ENCODE measurements around the gene PCDHB14. TPM values are rescaled to one million over a fixed set of nuclear protein-coding genes. Genes with fewer than 3 reads are reported as not detected.

The PCDHB14 gene
- total RNA-seq, 2 donors from 2014 or later = 3.9 to 5.8 TPM

DNA sequence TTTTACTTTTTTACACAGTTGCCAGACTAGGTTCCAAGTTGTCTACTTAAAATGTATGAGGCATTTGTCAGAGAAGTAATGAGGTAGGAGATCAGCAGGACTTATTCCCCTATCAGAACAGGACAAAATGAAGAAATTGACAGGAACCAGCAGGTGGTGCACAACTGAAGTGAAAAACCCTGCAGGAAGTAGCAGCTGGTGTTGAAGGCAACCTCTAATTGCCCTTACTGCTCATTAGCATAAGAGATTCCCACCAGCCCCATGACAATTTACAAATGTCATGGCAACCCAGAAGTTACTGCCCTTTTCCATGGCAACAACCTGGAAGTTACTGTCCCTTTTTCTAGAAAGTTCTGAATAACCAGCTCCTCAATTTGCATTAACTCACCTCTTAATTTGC, 27.4 kb downstream of the PCDHB14 start:
- DNase-seq (no peak), ATAC-seq (no peak)
- intact Hi-C loops (cut with DNase I) = no loop called here

DNA sequence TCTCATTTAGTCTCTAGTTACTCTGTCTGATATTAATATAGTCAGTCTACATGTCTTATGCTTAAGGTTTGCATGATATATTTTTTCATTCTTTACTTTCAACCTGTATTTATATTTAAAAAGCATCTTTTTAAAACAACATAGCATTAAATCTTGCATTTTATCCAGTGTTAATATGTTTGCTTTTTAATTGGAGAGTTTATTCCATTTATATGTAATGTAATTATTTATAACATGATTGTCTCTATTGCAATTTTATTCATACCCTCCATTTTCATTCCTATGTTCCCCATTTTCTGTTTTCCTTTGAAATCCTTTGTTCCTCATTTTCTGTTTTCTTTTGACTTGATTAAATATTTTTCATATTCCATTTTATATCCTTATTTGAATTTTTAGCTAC, 35.3 kb downstream of the PCDHB14 start:
- intact Hi-C loops (cut with DNase I) = no loop called here
- ATAC-seq (no peak), DNase-seq (no peak)

DNA sequence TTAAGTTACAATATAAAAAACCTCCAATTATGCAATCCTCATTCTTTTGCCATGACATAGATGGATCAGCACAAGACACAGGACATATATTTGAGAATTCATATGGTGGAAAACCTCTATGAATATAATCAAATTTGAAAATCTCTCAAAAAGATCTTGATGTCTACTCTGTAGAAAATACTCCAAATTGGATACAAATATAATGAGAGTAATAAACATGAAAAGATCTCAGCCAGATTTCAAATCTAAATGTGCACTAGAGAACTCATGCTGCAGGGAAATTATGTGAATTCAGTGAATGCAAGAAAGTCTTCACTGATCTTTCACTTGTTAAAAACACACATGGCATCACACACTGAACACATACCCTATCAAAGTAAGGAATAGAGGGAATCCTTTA, 35.8 kb downstream of the PCDHB14 start:
- no peak for DNase-seq
- no peak for ATAC-seq
- intact Hi-C loops (cut with DNase I) = no loop called here

DNA sequence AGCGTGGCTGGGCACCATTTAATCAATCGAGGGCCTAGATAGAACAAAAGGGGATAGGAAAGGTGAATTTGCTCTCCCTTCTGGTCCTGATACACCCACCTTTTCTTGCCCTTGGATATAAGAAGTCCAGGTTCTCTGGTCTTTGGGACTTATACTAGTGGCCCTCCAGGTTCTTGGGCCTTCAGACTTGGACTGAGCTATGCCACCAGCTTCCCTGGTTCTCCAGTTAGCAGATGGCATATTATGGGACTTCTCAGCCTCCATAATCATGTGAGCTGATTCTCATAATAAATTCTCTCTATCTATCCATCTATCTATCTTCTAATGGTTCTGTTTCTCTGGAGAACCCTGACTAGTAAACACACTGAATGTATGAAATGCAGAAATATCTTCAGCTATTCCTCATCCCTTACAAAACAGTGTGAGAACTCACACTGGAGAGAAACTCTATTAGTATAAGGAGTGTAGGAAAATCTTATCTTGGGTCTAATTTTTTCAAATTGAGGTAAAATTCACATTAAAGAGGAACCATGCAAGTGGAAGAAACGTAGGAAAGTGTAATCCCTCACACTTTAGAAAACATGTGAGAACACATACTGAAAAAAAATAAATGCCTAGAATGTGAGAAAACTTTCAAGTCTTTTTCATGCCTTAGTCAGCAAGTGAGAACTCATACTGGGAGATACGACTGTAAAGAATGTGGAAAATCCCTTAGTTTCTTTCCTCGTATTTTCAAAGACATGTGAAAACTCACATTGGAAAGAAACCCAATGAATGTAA, 37.5 kb downstream of the PCDHB14 start:
- ATAC-seq = no peak
- intact Hi-C loops (cut with DNase I) = no loop called here
- no peak for DNase-seq

DNA sequence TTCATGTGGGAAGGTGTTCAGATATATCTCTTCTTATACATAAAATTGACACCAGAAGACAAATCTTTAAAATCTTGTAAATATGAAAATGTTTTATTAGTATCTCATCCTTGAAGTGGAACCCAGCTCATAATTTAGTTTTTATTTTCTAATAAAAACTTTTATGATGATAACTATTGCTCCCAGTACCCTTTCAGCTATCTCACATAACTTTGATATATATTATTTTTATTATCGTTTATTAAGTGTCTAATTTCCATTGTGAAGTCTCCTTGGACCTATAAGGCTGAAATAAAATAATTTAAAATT, 38.0 kb downstream of the PCDHB14 start:
- no peak for ATAC-seq
- DNase-seq = no peak
- intact Hi-C loops (cut with DNase I) = no loop called here

DNA sequence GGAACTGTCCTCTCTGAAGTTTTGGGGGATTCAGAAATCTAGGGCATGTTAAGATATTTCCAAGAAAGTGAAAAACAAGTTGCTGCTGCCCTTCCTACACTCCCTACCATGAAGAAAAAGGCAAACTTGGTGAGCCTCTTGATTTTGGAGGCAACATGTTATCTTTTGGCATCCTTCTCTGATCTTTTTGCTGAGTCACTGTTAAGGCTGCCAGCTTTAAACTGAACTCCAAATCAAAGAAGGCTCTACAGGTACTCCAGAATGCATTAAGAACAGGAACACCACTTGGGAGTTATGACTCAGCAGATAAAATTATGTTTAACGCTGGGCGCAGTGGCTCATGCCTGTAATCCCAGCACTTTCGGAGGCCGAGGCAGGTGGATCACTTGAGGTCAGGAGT, 46.1 kb downstream of the PCDHB14 start:
- DNase-seq (no peak), ATAC-seq (no peak)
- intact Hi-C loops (cut with DNase I) = no loop called here

DNA sequence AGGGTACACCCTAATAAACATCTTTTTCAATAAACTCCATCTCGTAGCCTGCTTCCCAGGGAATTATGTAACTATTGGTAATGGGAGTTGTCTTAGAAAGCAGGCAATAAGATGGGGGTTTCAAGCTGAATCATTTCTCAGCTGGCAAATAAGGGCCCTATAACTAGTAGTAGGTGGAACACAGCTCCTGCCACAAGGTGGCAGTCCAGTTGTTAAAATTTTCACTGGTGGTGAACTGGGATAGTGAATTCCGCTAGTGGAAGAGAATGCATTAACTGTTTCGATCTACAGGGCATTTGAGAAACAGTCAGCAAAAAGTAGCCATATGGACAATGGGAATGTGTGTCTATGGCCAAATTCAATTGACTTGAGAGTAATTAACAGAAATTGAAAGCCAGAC, 49.8 kb downstream of the PCDHB14 start:
- DNase-seq (no peak), ATAC-seq (no peak)
- intact Hi-C loops (cut with DNase I) = no loop called here

Other genes with a start within 250 kb of the PCDHB14 start
- not detected for gene PCDHB1, start 172.0 kb upstream of the PCDHB14 start, total RNA-seq
- gene PCDHB2, start 128.7 kb upstream of the PCDHB14 start, total RNA-seq = 1 to 10 TPM; 2.9 to 3.1 TPM
- gene PCDHB3, start 122.9 kb upstream of the PCDHB14 start, total RNA-seq = 1 to 10 TPM; 1.3 to 1.9 TPM
- 1 to 10 TPM; 1.6 to 2.4 TPM for gene PCDHB4, start 101.5 kb upstream of the PCDHB14 start, total RNA-seq
- 1 to 10 TPM; 2.7 to 3.1 TPM for gene PCDHB5, start 88.1 kb upstream of the PCDHB14 start, total RNA-seq
- gene PCDHB6, start 73.3 kb upstream of the PCDHB14 start, total RNA-seq = under 1 TPM; 0.71 to 0.86 TPM
- gene PCDHB7, start 50.7 kb upstream of the PCDHB14 start, total RNA-seq = 1 to 10 TPM; 1.0 to 1.7 TPM
- 1 to 10 TPM; 2.6 to 6.1 TPM for gene PCDHB8, start 45.6 kb upstream of the PCDHB14 start, total RNA-seq
- 1 to 10 TPM; 2.6 to 3.1 TPM for gene PCDHB16, start 41.0 kb upstream of the PCDHB14 start, total RNA-seq
- gene PCDHB9, start 36.2 kb upstream of the PCDHB14 start, total RNA-seq = 1 to 10 TPM; 2.5 to 4.3 TPM
- 1 to 10 TPM; 1.3 to 1.5 TPM for gene PCDHB10, start 31.0 kb upstream of the PCDHB14 start, total RNA-seq
- gene PCDHB11, start 23.7 kb upstream of the PCDHB14 start, total RNA-seq = 1 to 10 TPM; 1.8 to 3.3 TPM
- gene PCDHB12, start 14.6 kb upstream of the PCDHB14 start, total RNA-seq = 1 to 10 TPM; 2.4 to 2.6 TPM
- gene PCDHB13, start 9.4 kb upstream of the PCDHB14 start, total RNA-seq = 1 to 10 TPM; 3.5 to 5.3 TPM
- gene PCDHB15, start 22.1 kb downstream of the PCDHB14 start, total RNA-seq = 1 to 10 TPM; 4.5 to 5.7 TPM
- gene SLC25A2, start 80.7 kb downstream of the PCDHB14 start, total RNA-seq = not detected
- gene TAF7, start 97.4 kb downstream of the PCDHB14 start, total RNA-seq = 10 to 100 TPM; 86.3 to 93.5 TPM
- 1 to 10 TPM; 1.4 to 1.8 TPM for gene PCDHGA1, start 107.2 kb downstream of the PCDHB14 start, total RNA-seq
- 1 to 10 TPM; 4.5 to 7.3 TPM for gene PCDHGA2, start 115.4 kb downstream of the PCDHB14 start, total RNA-seq
- 1 to 10 TPM; 5.0 to 5.8 TPM for gene PCDHGA3, start 120.5 kb downstream of the PCDHB14 start, total RNA-seq
- gene PCDHGB1, start 126.8 kb downstream of the PCDHB14 start, total RNA-seq = 1 to 10 TPM; 3.0 to 3.2 TPM
- gene PCDHGA4, start 131.7 kb downstream of the PCDHB14 start, total RNA-seq = 1 to 10 TPM; 4.0 to 4.3 TPM
- 1 to 10 TPM; 4.0 to 5.4 TPM for gene PCDHGB2, start 136.7 kb downstream of the PCDHB14 start, total RNA-seq
- gene PCDHGA5, start 140.8 kb downstream of the PCDHB14 start, total RNA-seq = 1 to 10 TPM; 3.5 to 4.3 TPM
- 1 to 10 TPM; 3.9 to 4.6 TPM for gene PCDHGB3, start 146.9 kb downstream of the PCDHB14 start, total RNA-seq
- 1 to 10 TPM; 3.7 to 4.4 TPM for gene PCDHGA6, start 150.5 kb downstream of the PCDHB14 start, total RNA-seq
- 1 to 10 TPM; 3.2 to 3.5 TPM for gene PCDHGA7, start 159.4 kb downstream of the PCDHB14 start, total RNA-seq
- 1 to 10 TPM; 4.4 to 4.5 TPM for gene PCDHGB4, start 164.4 kb downstream of the PCDHB14 start, total RNA-seq
- 1 to 10 TPM; 2.9 to 3.7 TPM for gene PCDHGA8, start 169.3 kb downstream of the PCDHB14 start, total RNA-seq
- gene PCDHGB5, start 174.6 kb downstream of the PCDHB14 start, total RNA-seq = 1 to 10 TPM; 6.4 to 7.7 TPM
- gene PCDHGA9, start 179.4 kb downstream of the PCDHB14 start, total RNA-seq = 1 to 10 TPM; 3.6 to 4.0 TPM
- gene PCDHGB6, start 184.7 kb downstream of the PCDHB14 start, total RNA-seq = 1 to 10 TPM; 4.9 to 5.2 TPM
- 1 to 10 TPM; 3.3 to 4.6 TPM for gene PCDHGA10, start 189.6 kb downstream of the PCDHB14 start, total RNA-seq
- gene PCDHGB7, start 194.3 kb downstream of the PCDHB14 start, total RNA-seq = 1 to 10 TPM; 7.6 to 8.8 TPM
- gene PCDHGA11, start 197.7 kb downstream of the PCDHB14 start, total RNA-seq = 1 to 10 TPM; 3.2 to 3.5 TPM
- 1 to 10 TPM; 4.5 to 6.5 TPM for gene PCDHGA12, start 207.2 kb downstream of the PCDHB14 start, total RNA-seq

Measured in left cardiac atrium (tissue), 4 donors.